Neural crest cell (in vitro differentiated cells): ENCODE measurements around the gene DDAH1. TPM values are rescaled to one million over a fixed set of nuclear protein-coding genes. Genes with fewer than 3 reads are reported as not detected.
A peak's percentile ranks its signal among the peaks of the same experiment; 100 is the strongest.

Source experiments
- DNase-seq: peaks from one replicate; pipeline ENCODE4 v3.0.0; 2021; ENCODE audit warnings: low read depth, mixed read lengths, low spot score
- H3K27ac Mint-ChIP-seq: one replicate; pipeline ENCODE4 v1.8.0; 2021; ENCODE audit warnings: mild to moderate bottlenecking, mixed read lengths; ENCODE audit not compliant: unreplicated experiment
- H3K27me3 Mint-ChIP-seq: 2 replicates; pipeline ENCODE4 v1.8.0; 2021; ENCODE audit warnings: low read depth, mild to moderate bottlenecking, mixed read lengths
- H3K36me3 Mint-ChIP-seq: 2 replicates; pipeline ENCODE4 v1.8.0; 2021; ENCODE audit warnings: low read depth, mild to moderate bottlenecking, mixed read lengths
- H3K4me1 Mint-ChIP-seq: 2 replicates; pipeline ENCODE4 v1.8.0; 2021; ENCODE audit warnings: mixed read lengths
- H3K4me3 Mint-ChIP-seq: one replicate; pipeline ENCODE4 v1.8.0; 2021; ENCODE audit warnings: mild to moderate bottlenecking, mixed read lengths
- H3K9me3 Mint-ChIP-seq: 2 replicates; pipeline ENCODE4 v1.8.0; 2021; ENCODE audit warnings: mixed read lengths
- total RNA-seq: library from RNA; stranded (reverse); gene quantifications from 2 replicates; pipeline ENCODE4 v1.2.1, GENCODE V29; 2021
- TF ChIP-seq, protein P1 (sequence below): fragments of 200-600 bp; sonication (generic); conservative IDR thresholded peaks from 2 replicates; pipeline ENCODE4 v1.5.0; 2021; ENCODE audit warnings: antibody characterized with exemption, mild to moderate bottlenecking

The DDAH1 gene
- total RNA-seq, 1 donor from 2014 or later, result 22.3 TPM

DNA sequence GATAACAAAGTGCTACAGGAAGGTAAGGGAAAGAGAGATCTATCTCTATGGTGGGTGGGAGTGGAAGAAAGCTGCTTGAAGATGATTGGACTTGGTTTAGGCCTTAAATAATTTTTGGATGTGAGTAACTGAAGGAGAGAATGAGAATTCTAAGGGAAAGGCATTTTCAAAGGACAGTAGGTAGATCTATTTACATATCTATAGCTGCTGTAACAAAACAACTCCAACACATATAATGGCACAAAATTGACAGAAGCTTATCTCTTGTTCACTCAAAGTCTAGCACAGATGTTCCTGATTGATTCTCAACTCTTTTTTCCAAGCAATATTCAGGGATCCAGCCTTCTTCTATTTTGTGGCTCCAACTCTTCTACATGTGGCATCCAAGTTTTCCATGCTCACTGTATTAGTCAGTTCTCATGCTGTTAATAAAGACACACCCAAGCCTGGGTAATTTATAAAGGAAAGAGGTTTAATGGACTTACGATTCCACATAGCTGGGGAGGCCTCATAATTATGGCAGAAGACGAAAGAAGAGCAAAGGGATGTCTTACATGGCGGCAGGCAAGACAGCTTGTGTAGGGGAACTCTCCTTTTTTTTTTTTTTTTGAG is 3.1 kb upstream of the DDAH1 start:
- H3K4me3 Mint-ChIP-seq, result peak overlapping the region; percentile 20
- H3K4me1 Mint-ChIP-seq, result peaks cover 17% of the 10 kb centered on the region
- TF ChIP-seq, protein P1, sequence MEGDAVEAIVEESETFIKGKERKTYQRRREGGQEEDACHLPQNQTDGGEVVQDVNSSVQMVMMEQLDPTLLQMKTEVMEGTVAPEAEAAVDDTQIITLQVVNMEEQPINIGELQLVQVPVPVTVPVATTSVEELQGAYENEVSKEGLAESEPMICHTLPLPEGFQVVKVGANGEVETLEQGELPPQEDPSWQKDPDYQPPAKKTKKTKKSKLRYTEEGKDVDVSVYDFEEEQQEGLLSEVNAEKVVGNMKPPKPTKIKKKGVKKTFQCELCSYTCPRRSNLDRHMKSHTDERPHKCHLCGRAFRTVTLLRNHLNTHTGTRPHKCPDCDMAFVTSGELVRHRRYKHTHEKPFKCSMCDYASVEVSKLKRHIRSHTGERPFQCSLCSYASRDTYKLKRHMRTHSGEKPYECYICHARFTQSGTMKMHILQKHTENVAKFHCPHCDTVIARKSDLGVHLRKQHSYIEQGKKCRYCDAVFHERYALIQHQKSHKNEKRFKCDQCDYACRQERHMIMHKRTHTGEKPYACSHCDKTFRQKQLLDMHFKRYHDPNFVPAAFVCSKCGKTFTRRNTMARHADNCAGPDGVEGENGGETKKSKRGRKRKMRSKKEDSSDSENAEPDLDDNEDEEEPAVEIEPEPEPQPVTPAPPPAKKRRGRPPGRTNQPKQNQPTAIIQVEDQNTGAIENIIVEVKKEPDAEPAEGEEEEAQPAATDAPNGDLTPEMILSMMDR, result no peak
- H3K27ac Mint-ChIP-seq, result no peak overlapping the region
- no peaks in the 10 kb centered on the region for H3K36me3 Mint-ChIP-seq
- DNase-seq, result no peak
- peaks cover 7% of the 10 kb centered on the region for H3K27me3 Mint-ChIP-seq
- H3K9me3 Mint-ChIP-seq, result no peaks in the 10 kb centered on the region

DNA sequence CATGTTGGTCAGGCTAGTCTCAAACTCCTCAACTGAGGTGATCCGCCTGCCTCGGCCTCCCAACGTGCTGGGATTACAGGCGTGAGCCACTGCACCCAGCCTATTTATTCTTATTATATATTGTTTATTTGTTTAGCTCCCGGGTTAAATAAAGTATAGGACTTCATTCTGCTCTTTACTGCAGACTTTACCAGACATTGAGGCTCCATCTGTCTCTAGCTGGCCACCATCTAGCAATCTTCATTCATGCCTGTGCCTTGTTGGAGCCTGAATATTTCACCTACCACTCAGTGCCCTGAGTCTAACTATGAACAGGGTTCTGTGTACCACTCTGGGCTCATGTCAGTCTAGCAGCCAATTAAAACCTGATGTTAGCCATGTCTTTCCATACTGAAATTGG is 2.1 kb upstream of the DDAH1 start:
- Mint-ChIP-seq H3K4me1 (peaks cover 24% of the 10 kb centered on the region), H3K27ac (no peak overlapping the region), H3K27me3 (peaks cover 7% of the 10 kb centered on the region), H3K36me3 (no peaks in the 10 kb centered on the region), H3K4me3 (peak overlapping the region; percentile 28), H3K9me3 (no peaks in the 10 kb centered on the region)
- DNase-seq, result no peak
- TF ChIP-seq, protein P1, result no peak

GRCh38 chr1:85465786-85466134 is 801 bp upstream of the DDAH1 start:
- H3K27ac Mint-ChIP-seq, result no peak overlapping the region
- H3K27me3 Mint-ChIP-seq, result peaks cover 7% of the 10 kb centered on the region
- TF ChIP-seq, protein P1, result no peak

DNA sequence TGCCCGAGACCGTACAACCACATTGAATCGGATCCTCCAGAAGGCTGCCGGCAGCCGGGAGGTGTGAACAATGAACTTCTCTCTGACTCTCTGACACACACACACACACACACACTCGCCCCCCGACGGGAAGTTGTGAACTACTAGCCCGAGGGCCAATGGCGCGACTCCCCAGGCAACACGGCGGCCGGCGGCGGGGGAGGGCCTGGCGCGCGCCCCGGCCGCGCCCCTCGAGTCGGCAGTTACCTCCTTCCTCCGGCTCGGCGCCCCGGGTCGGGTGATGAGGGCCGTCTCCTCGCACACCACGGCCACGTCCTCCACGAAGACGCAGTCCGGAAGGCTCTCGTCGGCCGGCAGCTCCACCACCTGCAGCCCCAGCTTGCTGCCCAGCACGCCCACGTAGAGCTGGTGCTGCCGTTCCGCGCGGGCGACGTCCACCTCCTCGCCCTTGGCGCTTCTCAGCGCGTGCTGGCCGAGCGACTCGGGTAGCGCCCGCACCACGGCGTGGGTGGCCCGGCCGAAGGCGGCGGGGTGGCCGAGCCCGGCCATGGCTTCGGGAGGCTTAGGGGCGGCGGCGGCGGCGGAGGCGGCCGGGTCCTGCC is 361 bp downstream of the DDAH1 start:
- Mint-ChIP-seq H3K4me3 (peak overlapping the region; percentile 76), H3K36me3 (no peaks in the 10 kb centered on the region), H3K4me1 (peaks cover 24% of the 10 kb centered on the region), H3K27me3 (peaks cover 7% of the 10 kb centered on the region), H3K9me3 (no peaks in the 10 kb centered on the region), H3K27ac (peak overlapping the region; percentile 21)
- TF ChIP-seq, protein P1, result no peak
- peak; percentile 46 for DNase-seq

More at GRCh38 chr1:85465786-85466134, 801 bp upstream of the DDAH1 start:
- peak overlapping the region; percentile 87 for H3K4me3 Mint-ChIP-seq
- peaks cover 24% of the 10 kb centered on the region for H3K4me1 Mint-ChIP-seq
- DNase-seq, result no peak
- no peaks in the 10 kb centered on the region for H3K9me3 Mint-ChIP-seq
- H3K36me3 Mint-ChIP-seq, result no peaks in the 10 kb centered on the region

- no peaks in the 10 kb centered on the region for H3K36me3 Mint-ChIP-seq
- TF ChIP-seq, protein P1, result no peak
- DNase-seq, result no peak
- H3K27me3 Mint-ChIP-seq, result peaks cover 7% of the 10 kb centered on the region
- H3K4me1 Mint-ChIP-seq, result peaks cover 24% of the 10 kb centered on the region
- no peaks in the 10 kb centered on the region for H3K9me3 Mint-ChIP-seq
- H3K27ac Mint-ChIP-seq, result peak overlapping the region; percentile 21
- peak overlapping the region; percentile 76 for H3K4me3 Mint-ChIP-seq
These were observed 1.0 kb downstream of the DDAH1 start for GRCh38 chr1:85463731-85464496.
